GM10248 (cell line): ENCODE results near the gene PRRG1.
"Not testable (repeated sequence)": the region's sequence is repeated elsewhere in the genome, so short reads cannot be mapped to it uniquely, and the experiment has no call there.

Source experiments
- CTCF ChIA-PET: fragments of 300-600 bp; sonication (Branson Sonifier 250); formaldehyde crosslinking; extraction: SDS; loops from one replicate; lab custom pipeline; 2021; ENCODE audit warnings: antibody characterized with exemption; lab: Yijun Ruan, JAX
- POLR2A ChIA-PET: fragments of 350-650 bp; sonication (Branson Sonifier 250); formaldehyde crosslinking; extraction: SDS; loops from one replicate; lab custom pipeline; 2020; ENCODE audit warnings: antibody characterized with exemption; lab: Yijun Ruan, JAX
- DNase-seq: peaks from one replicate; pipeline ENCODE4 v3.0.0; 2012; ENCODE audit errors: extremely low spot score
- TF ChIP-seq, protein P1 (sequence below): IDR thresholded peaks from 2 replicates; pipeline ENCODE4 v1.5.1; 2012; ENCODE audit warnings: mild to moderate bottlenecking, low read depth; ENCODE audit errors: extremely low read depth, missing control alignments, control extremely low read depth

PRRG1 gene

DNA sequence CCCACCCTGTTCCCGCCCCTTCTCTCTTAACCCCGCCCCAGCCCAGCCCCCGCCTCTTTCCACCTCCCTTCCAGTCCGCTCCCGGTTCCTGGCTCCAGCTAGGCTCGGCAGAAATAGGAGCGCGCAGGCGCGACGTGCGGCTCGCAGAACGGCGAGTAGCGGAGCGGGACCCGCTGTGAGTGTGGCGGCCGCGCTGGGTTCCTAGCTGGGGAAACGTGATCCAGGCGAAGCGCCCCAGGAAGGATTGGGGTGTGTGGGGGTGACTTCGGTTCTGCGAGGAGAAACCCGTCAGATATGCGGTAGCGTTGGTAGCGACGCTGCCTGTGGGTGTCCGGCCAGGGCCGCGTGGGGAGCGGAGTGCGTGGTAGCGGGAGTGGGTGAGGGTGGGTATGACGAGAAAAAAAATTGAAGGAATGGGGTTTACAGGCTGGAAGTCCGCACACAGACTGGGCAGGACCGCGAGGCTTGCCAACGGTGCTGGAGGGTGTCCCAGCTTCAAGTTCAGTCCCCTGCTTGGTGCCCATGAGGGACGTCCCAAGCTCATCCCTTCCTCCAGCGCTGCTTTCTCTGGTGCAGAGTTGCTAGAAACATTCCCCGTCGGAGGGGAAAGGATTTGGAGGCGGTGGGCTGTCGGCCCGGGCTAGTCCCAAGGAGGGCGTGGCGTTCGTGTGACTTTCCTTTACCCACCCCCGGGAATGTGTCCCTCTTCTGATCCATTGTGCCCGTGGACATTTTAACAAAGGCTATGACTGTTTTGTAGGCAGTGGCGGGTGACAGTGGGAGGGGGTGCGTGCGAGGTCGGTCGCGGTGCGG is at the start of gene PRRG1:
Gene PRRG1 (plus strand): TSS at position 144 of the 813 bp plus-strand sequence. CDS start 56,886 bp downstream, outside the sequence.
- TF ChIP-seq, protein P1, sequence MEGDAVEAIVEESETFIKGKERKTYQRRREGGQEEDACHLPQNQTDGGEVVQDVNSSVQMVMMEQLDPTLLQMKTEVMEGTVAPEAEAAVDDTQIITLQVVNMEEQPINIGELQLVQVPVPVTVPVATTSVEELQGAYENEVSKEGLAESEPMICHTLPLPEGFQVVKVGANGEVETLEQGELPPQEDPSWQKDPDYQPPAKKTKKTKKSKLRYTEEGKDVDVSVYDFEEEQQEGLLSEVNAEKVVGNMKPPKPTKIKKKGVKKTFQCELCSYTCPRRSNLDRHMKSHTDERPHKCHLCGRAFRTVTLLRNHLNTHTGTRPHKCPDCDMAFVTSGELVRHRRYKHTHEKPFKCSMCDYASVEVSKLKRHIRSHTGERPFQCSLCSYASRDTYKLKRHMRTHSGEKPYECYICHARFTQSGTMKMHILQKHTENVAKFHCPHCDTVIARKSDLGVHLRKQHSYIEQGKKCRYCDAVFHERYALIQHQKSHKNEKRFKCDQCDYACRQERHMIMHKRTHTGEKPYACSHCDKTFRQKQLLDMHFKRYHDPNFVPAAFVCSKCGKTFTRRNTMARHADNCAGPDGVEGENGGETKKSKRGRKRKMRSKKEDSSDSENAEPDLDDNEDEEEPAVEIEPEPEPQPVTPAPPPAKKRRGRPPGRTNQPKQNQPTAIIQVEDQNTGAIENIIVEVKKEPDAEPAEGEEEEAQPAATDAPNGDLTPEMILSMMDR: no peak
- DNase-seq: no peak
- POLR2A ChIA-PET: no interaction called here
- CTCF ChIA-PET: interaction anchor here (1.3 kb wide), 1 partner anchor 10 kb away, joined by 4 read pairs; no protein-coding TSS in a partner anchor

DNA sequence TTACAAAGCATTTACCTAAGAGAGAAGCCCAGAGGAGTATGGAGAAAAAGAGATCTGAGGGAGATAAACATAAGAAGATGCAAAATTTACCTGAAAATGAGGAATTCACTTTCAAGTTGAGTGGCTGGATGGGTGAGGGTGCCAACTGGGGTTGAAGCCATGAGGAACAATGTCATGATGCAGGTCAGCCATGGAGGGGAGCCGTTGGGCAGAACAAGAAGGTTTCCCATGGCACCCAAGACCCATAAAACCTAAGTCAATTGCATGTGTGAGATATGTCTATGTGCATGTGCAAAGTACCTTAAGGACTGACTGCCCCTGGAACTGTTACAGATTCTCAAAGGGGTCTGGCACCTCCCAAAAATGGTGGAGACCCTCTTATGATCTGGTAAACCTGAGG is 46.6 kb upstream of the PRRG1 start:
- CTCF ChIA-PET: no interaction called here
- POLR2A ChIA-PET: no interaction called here
- TF ChIP-seq, protein P1: no peak
- no peak for DNase-seq

DNA sequence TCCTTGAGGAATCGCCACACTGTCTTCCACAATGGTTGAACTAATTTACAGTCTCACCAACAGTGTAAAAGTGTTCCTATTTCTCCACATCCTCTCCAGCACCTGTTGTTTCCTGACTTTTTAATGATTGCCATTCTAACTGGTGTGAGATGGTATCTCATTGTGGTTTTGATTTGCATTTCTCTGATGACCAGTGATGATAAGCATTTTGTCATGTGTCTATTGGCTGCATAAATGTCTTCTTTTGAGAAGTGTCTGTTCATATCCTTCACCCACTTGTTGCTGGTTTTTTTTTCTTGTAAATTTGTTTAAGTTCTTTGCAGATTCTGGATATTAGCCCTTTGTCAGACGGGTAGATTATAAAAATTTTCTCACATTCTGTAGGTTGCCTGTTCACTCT is 43.9 kb upstream of the PRRG1 start:
- POLR2A ChIA-PET, DNase-seq, CTCF ChIA-PET: not testable (repeated sequence)

DNA sequence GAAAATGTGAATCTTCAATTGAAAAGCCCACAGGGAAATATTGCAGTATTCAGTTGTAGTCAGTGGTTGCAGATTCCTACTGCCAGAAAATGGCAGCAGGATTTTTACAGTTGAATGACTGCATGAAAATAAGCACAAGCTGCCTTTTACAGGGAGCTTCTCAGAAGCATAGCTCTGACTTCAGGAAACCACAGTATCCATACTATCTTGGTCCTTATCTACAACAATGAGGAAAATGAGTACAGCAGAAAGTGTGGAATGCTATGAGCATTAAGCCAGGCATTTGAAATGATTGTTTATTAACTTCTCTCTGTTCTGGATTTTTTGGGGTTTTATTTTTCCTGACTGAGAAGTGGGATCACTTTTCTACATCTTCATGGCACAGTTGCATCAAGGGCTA is 34.6 kb upstream of the PRRG1 start:
- DNase-seq: no peak
- TF ChIP-seq, protein P1: no peak
- POLR2A ChIA-PET: no interaction called here
- CTCF ChIA-PET: no interaction called here

- CTCF ChIA-PET: interaction anchor here (0.9 kb wide), 1 partner anchor 18 kb away, joined by 5 read pairs; no protein-coding TSS in a partner anchor
- no peak for DNase-seq
- TF ChIP-seq, protein P1: no peak
- POLR2A ChIA-PET: no interaction called here
Measured at GRCh38 chrX:37315511-37316248, 33.5 kb upstream of the PRRG1 start.

DNA sequence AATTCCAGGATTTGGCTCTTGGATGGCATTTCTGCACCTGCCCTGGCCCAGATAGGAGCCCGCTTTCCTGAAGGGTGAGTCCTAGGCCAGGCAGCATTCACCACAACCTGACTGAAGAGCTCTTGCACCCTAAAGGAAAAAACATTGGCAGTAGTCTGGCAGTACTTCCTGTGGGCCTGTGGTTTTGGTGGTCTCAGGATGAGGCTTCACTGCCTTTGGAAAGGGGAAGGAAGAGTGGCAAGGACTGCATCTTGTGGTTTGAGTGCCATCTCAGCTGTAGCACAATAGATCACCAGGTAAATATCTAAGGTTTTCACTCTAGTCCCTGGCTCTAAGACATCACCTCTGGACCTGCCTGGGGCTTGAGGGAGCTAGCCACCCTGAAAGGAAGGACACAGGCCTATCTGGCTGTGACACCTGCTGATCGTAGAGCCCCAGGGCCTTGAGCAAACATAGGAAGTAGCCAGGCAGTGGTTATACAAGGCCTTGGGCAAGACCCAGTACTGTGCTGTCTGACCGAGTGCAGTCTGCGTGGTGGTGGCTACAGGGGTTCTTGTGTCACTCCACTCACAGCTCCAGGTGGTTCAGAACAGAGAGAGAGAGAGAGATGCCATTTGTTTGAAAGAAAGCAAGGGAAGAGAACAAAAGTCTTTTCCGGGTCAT is 28.5 kb upstream of the PRRG1 start:
- CTCF ChIA-PET: no interaction called here
- TF ChIP-seq, protein P1: no peak
- POLR2A ChIA-PET: no interaction called here
- DNase-seq: no peak
